GM18520 (cell line): ENCODE results near the gene SIAH1.
"Not testable (repeated sequence)": the region's sequence is repeated elsewhere in the genome, so short reads cannot be mapped to it uniquely, and the experiment has no call there.

Experiments used
- ATAC-seq: cut with Tn5 transposase; IDR thresholded peaks from one replicate; pipeline ENCODE4 v1.9.1; 2021; ENCODE audit not compliant: unreplicated experiment

Gene SIAH1

DNA sequence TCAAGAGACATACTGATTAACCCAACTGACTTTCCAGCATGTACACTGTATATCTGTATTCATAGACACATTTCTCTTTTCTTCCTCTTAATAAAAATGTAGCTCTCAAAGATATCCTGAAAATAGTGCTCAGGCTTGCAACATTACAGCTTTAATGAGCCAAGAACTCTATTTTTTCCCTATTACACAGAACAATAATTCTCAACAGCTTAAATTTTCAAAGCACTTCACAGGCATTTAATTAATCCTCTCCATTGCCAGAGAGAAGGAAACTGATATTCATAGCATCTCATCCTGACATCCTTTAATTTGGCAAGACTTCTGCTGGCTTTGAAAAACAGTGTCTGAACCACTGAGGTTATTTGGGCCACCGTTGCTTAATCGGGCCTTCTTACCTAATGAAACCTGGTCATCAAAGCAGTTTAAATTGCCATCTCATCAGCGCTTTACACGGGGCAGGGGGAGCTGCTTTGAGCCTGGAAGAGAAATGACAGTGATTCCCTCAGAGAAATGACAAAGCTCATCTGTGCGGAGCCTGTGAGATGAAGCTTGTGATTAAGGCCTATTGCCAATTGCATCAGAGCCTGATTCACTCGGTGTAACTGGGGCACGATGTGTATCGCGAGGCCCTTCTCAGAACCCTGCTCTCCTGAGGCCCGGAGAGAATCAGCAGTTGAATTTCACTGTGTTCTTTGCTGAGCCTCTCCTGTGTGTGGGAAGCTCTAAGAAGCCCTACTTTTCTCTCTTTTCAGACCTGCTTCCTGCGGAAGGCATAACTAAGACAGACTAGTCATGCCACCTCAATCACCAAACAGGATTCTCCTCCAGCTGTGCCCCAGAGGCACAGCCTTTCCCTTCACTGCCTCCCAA lies 8.5 kb upstream of the SIAH1 start:
- no peak for ATAC-seq

DNA sequence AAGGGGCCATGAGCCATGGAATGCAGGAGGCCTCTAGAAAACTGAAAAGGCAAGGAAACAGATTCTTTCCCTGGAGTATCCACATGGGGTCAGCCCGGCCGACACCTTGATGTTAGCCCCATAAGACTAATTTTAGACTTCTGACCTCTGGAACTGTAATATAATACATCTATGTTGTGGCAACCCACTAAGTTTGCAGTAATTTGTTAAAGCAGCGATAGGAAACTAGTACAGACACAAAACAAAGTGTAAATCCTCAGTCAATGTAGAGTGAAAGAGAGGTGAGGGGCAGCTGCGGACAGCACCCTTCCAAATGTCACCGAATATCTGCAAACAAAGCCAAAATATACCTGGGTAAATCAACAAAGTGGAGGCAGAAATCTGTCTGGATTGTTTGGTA lies 7.2 kb upstream of the SIAH1 start:
- ATAC-seq: no peak

DNA sequence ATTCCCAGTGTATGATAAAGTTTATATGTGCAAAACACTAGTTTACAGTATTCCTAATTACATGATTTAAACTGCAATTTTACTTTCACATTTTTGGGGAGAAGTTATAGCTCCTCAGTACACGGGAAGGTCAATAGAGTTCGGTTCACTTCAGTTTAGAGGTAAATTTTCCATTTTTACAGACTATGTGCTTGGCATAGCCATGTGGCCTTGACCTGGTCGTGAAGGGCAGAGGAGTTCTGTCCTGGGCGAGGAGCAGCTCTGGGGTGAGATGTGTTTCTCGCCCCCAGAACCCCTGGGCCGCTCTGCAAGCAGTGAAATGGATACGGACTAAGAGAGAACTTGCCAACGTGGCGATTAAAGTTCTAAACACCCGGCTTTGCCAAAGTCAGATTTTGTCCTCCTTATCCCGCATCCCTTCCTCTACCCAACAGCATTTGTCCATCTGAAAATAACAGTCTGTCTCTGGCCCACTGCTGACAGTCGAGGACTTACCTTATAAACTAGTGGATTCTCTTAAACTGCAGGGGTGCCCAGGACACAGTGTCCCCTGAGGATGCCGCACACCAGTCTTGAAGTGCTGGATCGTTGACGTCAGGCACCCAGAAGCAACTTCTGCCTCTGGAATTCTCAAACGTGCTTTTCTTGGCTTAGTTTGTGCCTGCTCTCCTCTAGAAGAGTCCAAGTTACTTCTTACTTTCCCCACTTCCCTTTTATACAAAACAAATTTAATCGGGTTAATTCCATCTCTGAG lies 1.5 kb upstream of the SIAH1 start:
- no peak for ATAC-seq

DNA sequence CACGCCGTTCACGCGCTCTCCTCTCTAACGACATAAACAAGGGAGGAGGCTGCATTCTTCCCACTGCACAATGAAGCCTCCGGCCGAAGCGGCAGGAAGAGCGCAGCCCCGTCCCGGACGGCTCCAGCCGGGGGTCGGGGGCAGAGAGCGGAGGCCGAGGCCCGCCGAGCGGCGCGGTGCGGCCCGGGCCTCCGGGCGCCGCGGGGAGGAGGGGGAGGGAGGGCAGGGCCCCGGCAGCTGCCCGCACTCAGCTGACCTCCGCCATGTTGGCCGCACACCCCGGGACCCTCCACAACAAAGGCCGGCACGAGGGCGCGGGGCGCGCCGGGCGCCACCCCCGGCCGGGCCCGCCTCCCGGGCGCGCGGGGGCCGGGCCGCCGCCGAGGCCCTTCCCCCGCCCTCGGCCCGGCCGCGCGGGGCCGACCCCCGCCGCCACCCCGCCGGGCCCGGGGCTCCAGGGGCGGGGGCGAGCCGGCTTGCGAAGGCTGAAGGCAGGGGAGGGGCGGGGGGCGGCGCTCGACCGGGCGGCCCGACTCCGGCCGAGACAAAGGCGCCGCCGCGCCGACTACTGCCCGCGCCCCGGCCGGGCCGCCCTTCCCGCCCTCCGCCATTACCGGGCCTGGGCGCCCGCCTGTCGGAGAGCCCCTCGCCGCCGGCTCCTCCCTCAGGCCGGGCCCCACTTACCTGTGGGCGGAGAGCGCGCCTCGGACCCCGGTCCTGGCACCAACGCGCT lies 527 bp downstream of the SIAH1 start:
- ATAC-seq: peak; percentile 33

DNA sequence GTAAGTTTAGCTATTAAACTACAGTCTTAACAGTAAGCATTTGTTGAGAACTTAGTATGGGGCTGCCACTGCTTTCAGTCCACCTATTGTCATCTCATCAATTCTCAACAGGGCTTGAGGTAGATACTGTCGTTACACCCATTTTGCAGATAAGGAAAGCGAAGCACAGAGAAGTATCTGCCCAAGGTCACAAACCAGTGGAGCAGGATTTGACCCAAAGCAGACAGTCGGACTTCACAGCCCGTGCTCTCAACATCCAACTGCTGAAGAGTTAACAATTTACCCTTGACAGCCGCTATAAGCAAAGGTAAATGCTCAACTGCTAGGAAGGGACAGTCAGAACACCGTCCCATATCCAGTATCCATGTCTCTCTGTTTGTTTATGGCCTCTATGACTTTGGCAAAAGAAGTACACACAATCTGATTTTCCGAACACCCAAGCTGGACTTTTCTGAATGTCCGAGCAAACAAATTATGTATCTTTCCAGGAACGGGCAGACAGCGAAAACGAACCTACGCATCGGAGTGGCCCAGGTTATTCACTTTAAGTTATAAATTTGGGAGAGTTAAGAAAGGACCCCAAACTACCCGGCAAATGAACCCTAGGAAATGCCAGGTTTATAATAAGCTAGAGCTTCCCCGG lies 1.2 kb downstream of the SIAH1 start:
- ATAC-seq: no peak

DNA sequence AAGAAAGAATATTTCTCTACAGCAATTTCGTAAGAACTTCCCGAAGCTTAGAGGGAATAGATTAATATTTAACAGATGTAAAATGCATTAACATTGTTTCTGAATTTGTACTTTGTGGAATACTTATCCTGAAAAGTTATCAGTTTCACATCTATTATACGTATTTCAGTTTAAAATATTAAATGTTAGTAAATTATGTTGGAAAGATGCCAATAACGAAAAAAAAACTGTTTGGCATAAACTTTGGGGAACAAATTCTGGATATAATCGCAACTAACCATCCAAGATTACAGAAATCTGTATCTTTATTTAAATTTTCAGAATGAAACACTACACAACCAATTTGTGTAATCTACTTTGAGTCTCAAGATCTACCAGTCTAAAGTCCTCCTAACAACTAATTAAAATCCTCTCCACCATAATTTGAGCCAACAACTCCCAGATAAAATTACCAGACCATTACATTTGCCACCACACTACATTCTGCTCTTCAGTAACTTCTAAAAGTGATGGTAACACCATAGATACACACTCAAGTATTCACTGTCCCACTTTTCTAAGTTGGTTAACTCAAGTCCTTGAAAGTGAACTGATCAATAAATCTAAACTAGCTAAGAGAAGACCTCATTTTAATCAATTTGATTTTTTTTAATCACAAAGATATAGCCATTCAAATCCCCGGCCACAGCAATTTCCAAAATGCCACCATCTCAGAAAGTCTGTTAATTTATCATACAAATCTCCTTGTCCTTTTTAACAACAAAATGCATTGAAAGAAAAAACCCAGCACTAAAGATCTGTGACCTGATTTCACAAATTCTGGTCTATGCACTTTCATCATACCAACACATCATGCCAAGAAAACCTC lies 2.0 kb downstream of the SIAH1 start:
- no peak for ATAC-seq

DNA sequence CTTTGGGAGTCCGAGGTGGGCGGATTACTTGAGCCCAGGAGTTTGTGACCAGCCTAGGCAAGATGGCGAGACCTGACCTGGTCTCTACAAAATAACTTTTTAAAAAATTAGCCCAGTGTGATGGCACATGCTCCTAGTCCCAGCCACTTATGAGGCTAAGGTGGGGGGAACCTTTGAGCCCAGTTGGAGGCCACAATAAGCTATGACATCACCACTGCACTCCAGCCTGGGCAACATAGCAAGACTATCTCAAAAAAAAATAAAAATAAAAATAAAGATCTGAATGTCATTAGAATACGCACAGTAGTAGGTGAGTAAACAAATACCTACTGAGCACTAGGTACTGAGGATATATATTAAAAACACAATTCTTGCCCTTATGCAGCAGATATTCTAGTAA lies 3.1 kb downstream of the SIAH1 start:
- no peak for ATAC-seq

DNA sequence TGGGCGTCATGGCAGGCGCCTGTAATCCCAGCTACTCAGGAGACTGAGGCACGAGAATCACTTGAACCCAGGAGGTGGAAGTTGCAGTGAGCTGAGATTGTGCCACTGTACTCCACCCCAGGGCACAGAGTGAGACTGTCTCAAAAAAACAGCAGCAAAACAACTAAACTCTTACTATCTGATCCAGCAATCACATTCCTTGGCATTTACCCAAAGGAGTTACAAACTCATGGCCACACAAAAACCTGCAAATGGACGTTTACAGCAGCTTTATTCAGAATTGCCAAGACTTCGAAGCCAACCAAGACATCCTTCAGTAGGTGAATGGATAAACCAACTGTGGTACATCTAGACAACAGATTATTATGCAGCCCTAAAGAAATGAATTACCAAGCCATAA lies 4.0 kb downstream of the SIAH1 start:
- ATAC-seq: no peak

DNA sequence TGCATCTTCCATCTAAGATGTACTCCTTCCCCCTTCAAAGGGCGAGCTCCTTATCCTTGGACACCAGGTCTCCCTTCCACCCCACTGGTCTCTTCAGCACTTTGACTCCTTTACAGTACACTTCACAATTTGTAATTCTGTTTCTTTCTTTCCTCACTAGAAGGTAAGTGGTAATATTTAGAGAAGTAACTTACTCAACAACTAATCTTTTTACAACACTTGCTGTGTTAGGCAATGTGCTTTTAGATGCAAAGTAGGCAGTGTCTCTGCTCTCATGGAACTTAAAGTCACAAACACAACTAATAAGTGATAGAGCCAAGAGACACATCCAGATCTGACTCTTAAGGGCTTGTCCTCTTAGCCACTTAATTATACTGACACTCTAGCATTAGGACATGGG lies 6.4 kb downstream of the SIAH1 start:
- no peak for ATAC-seq

DNA sequence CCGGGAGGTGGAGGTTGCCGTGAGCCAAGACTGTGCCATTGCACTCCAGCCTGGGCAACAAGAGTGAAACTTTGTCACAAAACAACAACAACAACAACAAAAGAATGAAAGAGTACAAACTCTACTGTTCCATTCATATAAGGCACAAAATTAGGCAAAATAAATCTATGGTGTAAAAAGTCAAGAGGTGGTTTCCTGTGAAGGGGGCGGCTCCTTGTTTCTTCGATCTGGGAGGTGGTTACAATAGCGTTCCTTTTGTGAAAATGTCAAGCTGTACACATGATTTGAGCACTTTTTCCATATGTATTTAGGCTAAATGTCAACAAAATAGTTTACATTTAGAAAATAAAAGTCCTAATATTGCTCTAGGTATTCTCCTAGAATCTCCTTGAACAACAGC lies 6.9 kb downstream of the SIAH1 start:
- no peak for ATAC-seq

DNA sequence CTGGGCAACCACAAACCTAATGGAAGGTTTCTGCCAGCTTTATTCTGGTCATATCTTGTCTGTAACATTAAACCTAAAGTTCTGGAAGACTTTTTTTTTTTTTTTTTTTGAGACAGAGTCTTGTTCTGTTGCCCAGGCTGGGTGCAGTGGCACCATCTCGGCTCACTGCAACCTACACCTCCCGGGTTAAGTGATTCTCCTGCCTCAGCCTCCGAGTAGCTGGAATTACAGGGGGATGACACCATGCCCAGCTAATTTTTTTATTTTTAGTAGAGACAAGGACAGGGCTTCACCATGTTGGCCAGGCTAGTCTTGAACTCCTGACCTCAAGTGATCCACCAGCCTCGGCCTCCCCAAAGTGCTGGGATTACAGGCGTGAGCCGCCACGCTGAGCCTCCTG lies 7.9 kb downstream of the SIAH1 start:
- not testable (repeated sequence) for ATAC-seq

DNA sequence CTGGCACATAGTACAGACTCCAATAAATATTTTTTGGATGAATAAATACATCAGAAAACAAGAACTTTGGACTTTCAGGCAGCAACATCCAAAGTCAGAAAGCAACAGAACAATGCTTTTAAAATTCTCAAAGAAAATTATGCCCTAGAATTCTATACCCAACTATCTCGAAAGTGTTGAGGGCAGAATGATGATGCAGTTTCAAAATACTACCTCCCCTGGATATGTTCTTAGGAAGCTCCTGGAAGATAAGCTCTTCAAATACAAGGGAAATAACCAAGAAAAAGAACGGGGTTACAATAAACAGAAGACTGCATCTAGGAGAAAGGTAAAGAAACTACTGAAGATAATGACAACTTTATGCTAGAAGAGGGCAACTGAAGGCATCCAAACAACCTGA lies 11.0 kb downstream of the SIAH1 start:
- ATAC-seq: no peak

DNA sequence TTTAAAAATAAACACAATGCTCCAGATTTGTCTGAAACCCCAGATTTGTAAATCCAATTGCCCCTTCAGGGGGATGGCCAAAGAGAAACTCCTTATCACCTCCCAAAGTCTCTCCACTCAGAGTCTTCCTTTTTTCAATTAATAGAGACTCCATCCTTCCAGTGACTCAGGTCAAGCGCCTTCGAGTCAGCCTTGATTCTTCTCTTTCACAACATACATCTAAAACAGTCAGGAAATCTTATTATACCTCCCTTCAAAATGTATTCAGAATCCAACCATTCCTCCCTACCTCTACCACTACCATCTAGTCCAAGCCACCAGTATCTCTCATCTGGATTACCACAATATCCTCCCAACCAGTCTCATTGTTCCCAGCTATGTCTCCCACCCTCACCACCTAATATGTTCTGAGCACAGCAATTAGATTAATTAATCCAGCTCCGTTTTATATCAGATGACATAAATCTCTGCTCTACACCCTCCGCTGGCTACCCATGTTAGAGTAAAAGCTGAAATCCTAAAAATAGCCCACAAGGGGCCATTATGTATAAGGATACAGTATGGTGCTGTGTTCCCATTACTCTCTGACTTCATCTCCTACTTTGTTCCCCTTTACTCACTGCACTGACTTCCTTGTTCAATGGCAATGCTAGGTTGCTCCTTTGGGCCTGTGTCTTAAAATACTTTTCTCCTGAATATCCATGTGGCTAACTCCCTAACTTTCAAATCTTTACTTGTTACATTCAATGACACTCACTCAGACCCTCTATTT lies 11.8 kb downstream of the SIAH1 start:
- ATAC-seq: no peak

DNA sequence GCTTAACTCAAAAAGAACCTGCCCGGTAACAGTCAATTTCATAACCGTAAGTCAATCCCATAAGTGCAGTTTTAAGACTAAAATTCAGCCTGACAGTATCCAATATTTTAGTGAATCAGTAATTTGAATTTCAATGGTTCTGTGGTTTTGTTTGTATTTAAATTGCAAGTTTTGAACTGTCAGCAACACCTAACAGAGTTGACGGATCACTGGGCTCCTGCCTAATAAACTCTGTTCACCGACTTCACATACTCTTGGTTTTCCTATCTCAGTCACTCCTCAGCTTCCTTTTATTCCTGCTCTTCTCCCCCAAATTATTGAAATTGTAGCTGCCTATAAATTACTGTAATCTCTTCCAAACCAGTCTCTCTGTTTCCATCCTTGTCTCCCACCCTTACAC lies 12.5 kb downstream of the SIAH1 start:
- ATAC-seq: no peak

DNA sequence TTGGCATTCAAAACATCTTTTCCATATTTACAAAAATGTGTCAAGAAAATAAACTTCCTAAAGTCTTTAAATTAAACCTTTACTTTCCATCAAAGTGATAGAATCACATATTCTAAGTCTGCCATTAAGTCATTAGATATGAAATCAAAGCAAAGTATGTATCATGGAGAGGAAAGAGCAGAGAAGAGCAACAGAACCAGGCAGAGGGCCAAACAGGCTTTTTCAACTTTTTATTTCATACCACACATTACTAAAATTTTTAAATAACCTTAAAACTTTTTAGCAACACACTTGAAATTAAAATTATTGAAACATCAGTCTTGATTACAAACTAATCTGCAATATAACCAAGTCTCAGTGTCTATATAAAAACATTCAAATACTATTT lies 13.8 kb downstream of the SIAH1 start:
- ATAC-seq: no peak

DNA sequence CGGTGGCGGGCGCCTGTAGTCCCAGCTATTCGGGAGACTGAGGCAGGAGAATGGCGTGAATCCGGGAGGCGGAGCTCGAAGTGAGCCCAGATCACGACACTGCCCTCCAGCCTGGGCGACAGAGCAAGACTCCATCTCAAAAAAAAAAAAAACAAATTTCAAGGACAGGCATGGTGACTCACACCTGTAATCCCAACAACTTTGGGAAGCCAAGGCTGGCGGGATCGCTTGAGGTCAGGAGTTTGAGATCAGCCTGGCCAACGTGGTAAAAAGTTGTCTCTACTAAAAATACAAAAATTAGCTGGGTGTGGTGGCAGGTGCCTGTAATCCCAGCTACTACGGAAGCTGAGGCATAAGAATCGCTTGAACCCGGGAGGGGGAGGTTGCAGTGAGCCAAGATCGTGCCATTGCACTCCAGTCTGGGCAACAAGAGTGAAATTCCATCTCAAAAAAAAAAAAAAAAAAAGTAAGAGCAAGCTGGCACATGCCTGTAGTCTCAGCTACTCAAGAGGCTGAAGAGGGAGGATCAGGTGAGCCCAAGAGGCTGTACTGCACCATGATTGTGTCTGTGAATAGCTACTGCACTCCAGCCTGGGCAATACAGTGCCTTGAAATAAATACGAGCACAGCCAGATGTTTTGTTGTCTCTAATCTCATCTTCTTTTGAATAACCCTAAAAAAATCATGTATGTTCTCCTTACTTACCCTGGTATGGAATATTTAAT lies 14.4 kb downstream of the SIAH1 start:
- not testable (repeated sequence) for ATAC-seq

DNA sequence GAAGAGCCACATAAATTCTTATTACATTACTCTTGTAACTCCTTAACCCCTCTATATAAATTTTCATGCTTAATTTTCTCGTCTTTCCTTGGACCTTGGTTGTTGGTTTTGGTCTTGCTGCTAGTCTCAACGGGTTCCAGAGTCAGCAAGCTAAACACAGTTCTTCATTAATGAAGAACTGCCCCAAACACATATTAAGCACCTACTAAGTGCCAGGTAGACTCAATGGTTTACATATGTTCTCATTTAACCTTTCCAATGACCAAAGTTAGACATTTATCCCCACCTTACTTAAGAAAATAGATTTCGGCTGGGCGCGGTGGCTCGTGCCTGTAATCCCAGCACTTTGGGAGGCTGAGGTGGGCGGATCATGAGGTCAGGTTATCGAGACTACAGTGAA lies 15.0 kb downstream of the SIAH1 start:
- no peak for ATAC-seq

DNA sequence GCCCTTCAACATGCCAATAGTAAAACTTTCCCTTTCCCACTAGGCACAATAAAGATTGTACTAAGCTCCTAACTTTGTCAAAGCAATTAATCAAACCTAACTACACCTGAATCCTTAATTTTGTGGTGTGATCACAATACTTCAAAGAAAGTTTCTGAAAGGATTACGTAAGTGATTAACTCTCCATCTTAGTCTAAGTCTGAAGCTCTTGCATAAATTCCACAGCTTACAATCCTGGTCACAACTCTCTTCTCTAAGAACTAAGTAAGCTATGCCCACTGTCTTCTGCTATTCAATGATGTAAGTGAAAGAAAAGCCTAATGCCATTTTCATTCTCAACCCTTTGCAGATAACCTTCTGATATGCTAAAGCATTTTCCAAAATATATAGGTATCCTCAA lies 15.4 kb downstream of the SIAH1 start:
- ATAC-seq: no peak
